ENCODE results near the gene PLXNA4. TPM values are rescaled to one million over a fixed set of nuclear protein-coding genes. Genes with fewer than 3 reads are reported as not detected.

PLXNA4 gene
- total RNA-seq, 2 experiments from 2014 or later: 0.75 to 0.85 TPM

GRCh38 chr7:132568962-132569361 is 7.3 kb downstream of the PLXNA4 start:
- H3K27me3 ChIP-seq (ENCODE audit: control insufficient read depth in 1 of 2, insufficient read depth in 2 of 2, low read length in 2 of 2): peaks cover 47 to 55% of the 10 kb centered on the region in 2 experiments
- H3K36me3 ChIP-seq (ENCODE audit: insufficient read depth, low read length): no peaks in the 10 kb centered on the region
- H3K27ac Mint-ChIP-seq: no peak overlapping the region
- H3K4me1 ChIP-seq (ENCODE audit: insufficient read depth, low read length): no peaks in the 10 kb centered on the region
- POLR2A ChIA-PET: no interaction called here
- H3K4me1 Mint-ChIP-seq (ENCODE audit: low read depth): peaks cover 8% of the 10 kb centered on the region
- DNase-seq: no peak
- peaks cover 92% of the 10 kb centered on the region for H3K27me3 Mint-ChIP-seq
- H3K4me3 ChIP-seq (ENCODE audit: low read length): no peak overlapping the region
- no peaks in the 10 kb centered on the region for H3K36me3 Mint-ChIP-seq (ENCODE audit: low read depth)
- ATAC-seq (ENCODE audit: poor library complexity): no peak
- no peaks in the 10 kb centered on the region for H3K9me3 Mint-ChIP-seq
- H3K27ac ChIP-seq (ENCODE audit: low read depth in 1 of 2, low read length in 2 of 2): no peak overlapping the region
- CTCF ChIA-PET: no interaction called here
- TF ChIP-seq CTCF (IDR thresholded peaks at IDR 0.05): no peak
- intact Hi-C loops (cut with DNase I, micrococcal nuclease): no loop called here
- H3K9me3 ChIP-seq (ENCODE audit: control insufficient read depth in 1 of 2, insufficient read depth in 1 of 2, low read length in 2 of 2): no peaks in the 10 kb centered on the region
- H3K4me3 Mint-ChIP-seq: no peak overlapping the region

GRCh38 chr7:132565885-132566284 is 10.4 kb downstream of the PLXNA4 start:
- no peaks in the 10 kb centered on the region for H3K9me3 Mint-ChIP-seq
- H3K27me3 Mint-ChIP-seq: peaks cover 63% of the 10 kb centered on the region
- intact Hi-C loops (cut with DNase I, micrococcal nuclease): no loop called here
- no peak overlapping the region for H3K27ac Mint-ChIP-seq
- no peaks in the 10 kb centered on the region for H3K36me3 Mint-ChIP-seq (ENCODE audit: low read depth)
- no peak for ATAC-seq (ENCODE audit: poor library complexity)
- no peak for TF ChIP-seq CTCF (IDR thresholded peaks at IDR 0.05)
- no peaks in the 10 kb centered on the region for H3K36me3 ChIP-seq (ENCODE audit: insufficient read depth, low read length)
- CTCF ChIA-PET: no interaction called here
- peaks cover 23 to 27% of the 10 kb centered on the region in 2 experiments for H3K27me3 ChIP-seq (ENCODE audit: control insufficient read depth in 1 of 2, insufficient read depth in 2 of 2, low read length in 2 of 2)
- H3K4me1 ChIP-seq (ENCODE audit: insufficient read depth, low read length): no peaks in the 10 kb centered on the region
- no peak overlapping the region for H3K4me3 Mint-ChIP-seq
- POLR2A ChIA-PET: no interaction called here
- no peak for DNase-seq
- H3K4me3 ChIP-seq (ENCODE audit: low read length): no peak overlapping the region
- no peaks in the 10 kb centered on the region for H3K9me3 ChIP-seq (ENCODE audit: control insufficient read depth in 1 of 2, insufficient read depth in 1 of 2, low read length in 2 of 2)
- H3K27ac ChIP-seq (ENCODE audit: low read depth in 1 of 2, low read length in 2 of 2): no peak overlapping the region
- no peaks in the 10 kb centered on the region for H3K4me1 Mint-ChIP-seq (ENCODE audit: low read depth)

- no peaks in the 10 kb centered on the region for H3K36me3 Mint-ChIP-seq (ENCODE audit: low read depth)
- no peak overlapping the region for H3K4me3 ChIP-seq (ENCODE audit: low read length)
- peaks cover 23% of the 10 kb centered on the region in 2 experiments for H3K27me3 ChIP-seq (ENCODE audit: control insufficient read depth in 1 of 2, insufficient read depth in 2 of 2, low read length in 2 of 2)
- peaks cover 59% of the 10 kb centered on the region for H3K27me3 Mint-ChIP-seq
- CTCF ChIA-PET: no interaction called here
- no peaks in the 10 kb centered on the region for H3K4me1 Mint-ChIP-seq (ENCODE audit: low read depth)
- ATAC-seq (ENCODE audit: poor library complexity) (no peak), DNase-seq (no peak)
- H3K4me3 Mint-ChIP-seq: no peak overlapping the region
- TF ChIP-seq CTCF (IDR thresholded peaks at IDR 0.05): no peak
- POLR2A ChIA-PET: no interaction called here
- no peaks in the 10 kb centered on the region for H3K36me3 ChIP-seq (ENCODE audit: insufficient read depth, low read length)
- no peak overlapping the region for H3K27ac Mint-ChIP-seq
- no peaks in the 10 kb centered on the region for H3K9me3 ChIP-seq (ENCODE audit: control insufficient read depth in 1 of 2, insufficient read depth in 1 of 2, low read length in 2 of 2)
- H3K4me1 ChIP-seq (ENCODE audit: insufficient read depth, low read length): no peaks in the 10 kb centered on the region
- H3K9me3 Mint-ChIP-seq: no peaks in the 10 kb centered on the region
- intact Hi-C loops (cut with DNase I, micrococcal nuclease): no loop called here
- H3K27ac ChIP-seq (ENCODE audit: low read depth in 1 of 2, low read length in 2 of 2): no peak overlapping the region
Measured at GRCh38 chr7:132565441-132565840, 10.8 kb downstream of the PLXNA4 start.

Measured in CD4-positive, alpha-beta T cell (primary cell).